Activated naive CD8-positive, alpha-beta T cell treated with anti-CD3 and anti-CD28 coated beads, Interleukin-2, amount 10 ng/mL, durations not matched to agents 7 days and 5 days (primary cell): ENCODE measurements around the gene FAM174B. TPM values are rescaled to one million over a fixed set of nuclear protein-coding genes. Genes with fewer than 3 reads are reported as not detected.

Experiments used
- ATAC-seq: fragments of 150-1000 bp; cut with Tn5 transposase; one replicate; pipeline ENCODE4 v1.10.0; 2021; ENCODE audit warnings: low read depth, moderate library complexity
- POLR2A ChIA-PET: fragments of 350-600 bp; sonication (Branson Sonifier 250); formaldehyde crosslinking; loops from one replicate; lab custom pipeline; 2021; ENCODE audit warnings: antibody characterized with exemption; lab: Charles Lee
- DNase-seq: peaks from one replicate; pipeline ENCODE4 v3.0.0; 2021
- H3K27ac Mint-ChIP-seq: one replicate; pipeline ENCODE4 v1.8.0; 2022; ENCODE audit warnings: mild to moderate bottlenecking, mixed read lengths
- H3K27me3 Mint-ChIP-seq: one replicate; pipeline ENCODE4 v1.8.0; 2022; ENCODE audit warnings: mild to moderate bottlenecking, moderate library complexity, mixed read lengths
- H3K36me3 Mint-ChIP-seq: one replicate; pipeline ENCODE4 v1.8.0; 2021; ENCODE audit warnings: mild to moderate bottlenecking, mixed read lengths
- H3K4me1 Mint-ChIP-seq: one replicate; pipeline ENCODE4 v1.8.0; 2021; ENCODE audit warnings: mixed read lengths
- H3K4me3 Mint-ChIP-seq: one replicate; pipeline ENCODE4 v1.8.0; 2022; ENCODE audit warnings: mild to moderate bottlenecking, moderate library complexity, mixed read lengths
- H3K9me3 Mint-ChIP-seq: one replicate; pipeline ENCODE4 v1.8.0; 2021; ENCODE audit warnings: mixed read lengths
- total RNA-seq, 2 experiments: library from RNA; stranded (reverse); gene quantifications; one replicate each; pipeline ENCODE4 v1.2.3, GENCODE V29; 2021

Gene FAM174B
- total RNA-seq, 2 experiments from 2014 or later = 1.4 to 1.9 TPM

- POLR2A ChIA-PET = no interaction called here
- Mint-ChIP-seq H3K27ac (no peak overlapping the region), H3K9me3 (peaks cover 3% of the 10 kb centered on the region), H3K4me3 (peak overlapping the region; percentile 44), H3K4me1 (peaks cover 5% of the 10 kb centered on the region), H3K27me3 (peaks cover 49% of the 10 kb centered on the region), H3K36me3 (peaks cover 2% of the 10 kb centered on the region)
- ATAC-seq = no peak
- no peak for DNase-seq
These were observed 514 bp upstream of the FAM174B start for GRCh38 chr15:92656089-92656488.

- POLR2A ChIA-PET = no interaction called here
- H3K27me3 Mint-ChIP-seq = peaks cover 51% of the 10 kb centered on the region
- H3K4me1 Mint-ChIP-seq = peaks cover 5% of the 10 kb centered on the region
- H3K9me3 Mint-ChIP-seq = peaks cover 4% of the 10 kb centered on the region
- H3K4me3 Mint-ChIP-seq = no peak overlapping the region
- H3K36me3 Mint-ChIP-seq = peaks cover 2% of the 10 kb centered on the region
- no peak overlapping the region for H3K27ac Mint-ChIP-seq
- DNase-seq (no peak), ATAC-seq (no peak)
These were observed 913 bp downstream of the FAM174B start for GRCh38 chr15:92654662-92655061.

GRCh38 chr15:92653836-92654539 is 1.6 kb downstream of the FAM174B start:
- ATAC-seq (no peak), DNase-seq (no peak)
- H3K27ac Mint-ChIP-seq = no peak overlapping the region
- peaks cover 5% of the 10 kb centered on the region for H3K4me1 Mint-ChIP-seq
- POLR2A ChIA-PET = no interaction called here
- no peak overlapping the region for H3K4me3 Mint-ChIP-seq
- peaks cover 2% of the 10 kb centered on the region for H3K36me3 Mint-ChIP-seq
- peaks cover 4% of the 10 kb centered on the region for H3K9me3 Mint-ChIP-seq
- H3K27me3 Mint-ChIP-seq = peaks cover 51% of the 10 kb centered on the region

GRCh38 chr15:92653366-92653765 is 2.2 kb downstream of the FAM174B start:
- ATAC-seq = no peak
- H3K27me3 Mint-ChIP-seq = peaks cover 51% of the 10 kb centered on the region
- POLR2A ChIA-PET = no interaction called here
- H3K27ac Mint-ChIP-seq = no peak overlapping the region
- DNase-seq = no peak
- H3K36me3 Mint-ChIP-seq = peaks cover 2% of the 10 kb centered on the region
- peaks cover 5% of the 10 kb centered on the region for H3K4me1 Mint-ChIP-seq
- no peak overlapping the region for H3K4me3 Mint-ChIP-seq
- H3K9me3 Mint-ChIP-seq = peaks cover 4% of the 10 kb centered on the region

GRCh38 chr15:92652576-92652966 is 3.0 kb downstream of the FAM174B start:
- Mint-ChIP-seq H3K36me3 (peaks cover 2% of the 10 kb centered on the region), H3K4me3 (no peak overlapping the region), H3K4me1 (peaks cover 5% of the 10 kb centered on the region), H3K9me3 (peaks cover 4% of the 10 kb centered on the region), H3K27ac (no peak overlapping the region), H3K27me3 (peaks cover 45% of the 10 kb centered on the region)
- POLR2A ChIA-PET = no interaction called here
- ATAC-seq (no peak), DNase-seq (no peak)

GRCh38 chr15:92651877-92652575 is 3.5 kb downstream of the FAM174B start:
- POLR2A ChIA-PET = no interaction called here
- Mint-ChIP-seq H3K4me1 (peaks cover 5% of the 10 kb centered on the region), H3K36me3 (peaks cover 2% of the 10 kb centered on the region), H3K27me3 (peaks cover 40% of the 10 kb centered on the region), H3K9me3 (peaks cover 4% of the 10 kb centered on the region), H3K4me3 (no peak overlapping the region), H3K27ac (no peak overlapping the region)
- ATAC-seq = no peak
- DNase-seq = no peak

- ATAC-seq (no peak), DNase-seq (no peak)
- H3K27me3 Mint-ChIP-seq = peaks cover 29% of the 10 kb centered on the region
- H3K36me3 Mint-ChIP-seq = no peaks in the 10 kb centered on the region
- POLR2A ChIA-PET = no interaction called here
- H3K27ac Mint-ChIP-seq = no peak overlapping the region
- H3K4me1 Mint-ChIP-seq = peaks cover 2% of the 10 kb centered on the region
- H3K4me3 Mint-ChIP-seq = no peak overlapping the region
- H3K9me3 Mint-ChIP-seq = peaks cover 1% of the 10 kb centered on the region
These were observed 4.6 kb downstream of the FAM174B start for GRCh38 chr15:92650966-92651365.

- POLR2A ChIA-PET = no interaction called here
- Mint-ChIP-seq H3K27me3 (peaks cover 28% of the 10 kb centered on the region), H3K9me3 (peaks cover 1% of the 10 kb centered on the region), H3K4me3 (no peak overlapping the region), H3K27ac (no peak overlapping the region), H3K4me1 (no peaks in the 10 kb centered on the region), H3K36me3 (no peaks in the 10 kb centered on the region)
- ATAC-seq (no peak), DNase-seq (no peak)
These were observed 5.3 kb downstream of the FAM174B start for GRCh38 chr15:92650256-92650655.

- Mint-ChIP-seq H3K4me3 (no peak overlapping the region), H3K27ac (no peak overlapping the region), H3K27me3 (peaks cover 12% of the 10 kb centered on the region), H3K36me3 (no peaks in the 10 kb centered on the region), H3K9me3 (peaks cover 1% of the 10 kb centered on the region), H3K4me1 (no peaks in the 10 kb centered on the region)
- ATAC-seq = no peak
- DNase-seq = no peak
- POLR2A ChIA-PET = no interaction called here
These were observed 7.2 kb downstream of the FAM174B start for GRCh38 chr15:92648190-92648875.

- Mint-ChIP-seq H3K9me3 (peaks cover 2% of the 10 kb centered on the region), H3K27ac (no peak overlapping the region), H3K4me3 (no peak overlapping the region), H3K36me3 (no peaks in the 10 kb centered on the region), H3K4me1 (no peaks in the 10 kb centered on the region), H3K27me3 (peaks cover 7% of the 10 kb centered on the region)
- POLR2A ChIA-PET = no interaction called here
- DNase-seq (no peak), ATAC-seq (no peak)
These were observed 8.0 kb downstream of the FAM174B start for GRCh38 chr15:92647467-92648163.

GRCh38 chr15:92646216-92646615 is 9.4 kb downstream of the FAM174B start:
- H3K27ac Mint-ChIP-seq = no peak overlapping the region
- DNase-seq = no peak
- no peaks in the 10 kb centered on the region for H3K36me3 Mint-ChIP-seq
- H3K9me3 Mint-ChIP-seq = peaks cover 6% of the 10 kb centered on the region
- H3K4me1 Mint-ChIP-seq = no peaks in the 10 kb centered on the region
- no peak for ATAC-seq
- peaks cover 4% of the 10 kb centered on the region for H3K27me3 Mint-ChIP-seq
- POLR2A ChIA-PET = no interaction called here
- no peak overlapping the region for H3K4me3 Mint-ChIP-seq

GRCh38 chr15:92645731-92646130 is 9.8 kb downstream of the FAM174B start:
- H3K4me1 Mint-ChIP-seq = no peaks in the 10 kb centered on the region
- peaks cover 5% of the 10 kb centered on the region for H3K9me3 Mint-ChIP-seq
- POLR2A ChIA-PET = no interaction called here
- H3K36me3 Mint-ChIP-seq = no peaks in the 10 kb centered on the region
- H3K4me3 Mint-ChIP-seq = no peak overlapping the region
- DNase-seq (no peak), ATAC-seq (no peak)
- H3K27ac Mint-ChIP-seq = peak overlapping the region; percentile 4
- H3K27me3 Mint-ChIP-seq = peaks cover 7% of the 10 kb centered on the region

GRCh38 chr15:92645051-92645631 is 10.4 kb downstream of the FAM174B start:
- H3K27ac Mint-ChIP-seq = no peak overlapping the region
- no peaks in the 10 kb centered on the region for H3K36me3 Mint-ChIP-seq
- POLR2A ChIA-PET = no interaction called here
- H3K4me3 Mint-ChIP-seq = no peak overlapping the region
- ATAC-seq (no peak), DNase-seq (no peak)
- H3K27me3 Mint-ChIP-seq = peaks cover 7% of the 10 kb centered on the region
- no peaks in the 10 kb centered on the region for H3K4me1 Mint-ChIP-seq
- H3K9me3 Mint-ChIP-seq = peaks cover 5% of the 10 kb centered on the region
